Activated naive CD8-positive, alpha-beta T cell treated with anti-CD3 and anti-CD28 coated beads, Interleukin-2, amount 50 U/mL, for 24 hours (primary cell): Measurements from ENCODE around the gene PRKCQ.
A peak's percentile ranks its signal among the peaks of the same experiment; 100 is the strongest.

Experiments
- ATAC-seq: fragments of 150-1000 bp; cut with Tn5 transposase; one replicate; pipeline ENCODE4 v1.10.0; 2021
- DNase-seq: peaks from one replicate; pipeline ENCODE4 v3.0.0; 2021
- H3K27ac Mint-ChIP-seq: one replicate; pipeline ENCODE4 v1.8.0; 2021; ENCODE audit warnings: mild to moderate bottlenecking, mixed read lengths
- H3K27me3 Mint-ChIP-seq: one replicate; pipeline ENCODE4 v1.8.0; 2021; ENCODE audit warnings: mixed read lengths
- H3K36me3 Mint-ChIP-seq: one replicate; pipeline ENCODE4 v1.8.0; 2021; ENCODE audit warnings: low read depth, mixed read lengths
- H3K4me1 Mint-ChIP-seq: one replicate; pipeline ENCODE4 v1.8.0; 2021; ENCODE audit warnings: mixed read lengths
- H3K4me3 Mint-ChIP-seq: one replicate; pipeline ENCODE4 v1.8.0; 2021; ENCODE audit warnings: mild to moderate bottlenecking, moderate library complexity, mixed read lengths
- H3K9me3 Mint-ChIP-seq: one replicate; pipeline ENCODE4 v1.8.0; 2021; ENCODE audit warnings: mixed read lengths

PRKCQ gene

DNA sequence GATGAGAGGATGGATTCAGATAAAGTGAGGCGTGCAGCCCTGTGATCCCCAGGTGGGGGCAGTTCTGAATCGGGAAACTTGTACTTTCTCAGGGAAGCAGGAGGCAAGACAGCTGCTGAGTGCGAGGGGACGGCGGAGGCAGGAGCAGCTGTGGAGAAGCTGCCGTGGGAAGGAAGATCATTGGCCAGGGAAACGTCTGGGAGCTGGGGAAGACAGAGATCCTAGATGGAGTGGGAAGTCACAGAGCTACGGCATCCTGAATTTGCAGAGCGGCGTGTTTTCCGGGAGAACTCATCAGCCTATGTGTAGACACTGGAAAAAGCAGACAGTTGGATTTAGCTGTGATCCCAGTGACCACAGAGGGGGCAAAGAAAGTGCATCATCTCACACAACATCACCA is 9.2 kb downstream of the PRKCQ start:
- Mint-ChIP-seq H3K36me3 (peaks cover 17% of the 10 kb centered on the region), H3K4me3 (no peak overlapping the region), H3K9me3 (no peaks in the 10 kb centered on the region), H3K4me1 (peaks cover 87% of the 10 kb centered on the region), H3K27ac (peak overlapping the region; percentile 4), H3K27me3 (no peaks in the 10 kb centered on the region)
- no peak for ATAC-seq
- no peak for DNase-seq

DNA sequence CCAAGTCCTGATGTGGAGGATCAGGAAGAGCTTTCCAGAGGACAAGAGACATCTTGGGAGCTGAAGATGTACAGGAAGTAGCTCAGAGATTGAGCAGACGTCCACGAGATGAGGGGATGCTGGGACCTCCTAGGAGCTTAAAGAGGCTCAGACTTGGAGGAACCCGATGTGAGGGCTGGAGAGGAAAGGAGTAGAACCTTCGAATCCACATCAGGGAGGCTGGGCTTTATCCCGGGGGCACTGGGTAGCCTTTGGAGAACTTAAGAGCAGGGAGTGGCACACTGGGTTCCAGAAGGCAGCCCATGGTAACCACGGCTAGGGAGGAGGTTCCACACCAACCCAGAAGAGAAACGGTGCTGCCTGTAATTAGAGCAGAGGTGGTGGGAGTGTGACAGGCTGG is 10.8 kb downstream of the PRKCQ start:
- no peaks in the 10 kb centered on the region for H3K27me3 Mint-ChIP-seq
- no peak for DNase-seq
- peaks cover 12% of the 10 kb centered on the region for H3K36me3 Mint-ChIP-seq
- no peaks in the 10 kb centered on the region for H3K9me3 Mint-ChIP-seq
- no peak overlapping the region for H3K4me3 Mint-ChIP-seq
- peaks cover 87% of the 10 kb centered on the region for H3K4me1 Mint-ChIP-seq
- no peak for ATAC-seq
- H3K27ac Mint-ChIP-seq = peak overlapping the region; percentile 7

DNA sequence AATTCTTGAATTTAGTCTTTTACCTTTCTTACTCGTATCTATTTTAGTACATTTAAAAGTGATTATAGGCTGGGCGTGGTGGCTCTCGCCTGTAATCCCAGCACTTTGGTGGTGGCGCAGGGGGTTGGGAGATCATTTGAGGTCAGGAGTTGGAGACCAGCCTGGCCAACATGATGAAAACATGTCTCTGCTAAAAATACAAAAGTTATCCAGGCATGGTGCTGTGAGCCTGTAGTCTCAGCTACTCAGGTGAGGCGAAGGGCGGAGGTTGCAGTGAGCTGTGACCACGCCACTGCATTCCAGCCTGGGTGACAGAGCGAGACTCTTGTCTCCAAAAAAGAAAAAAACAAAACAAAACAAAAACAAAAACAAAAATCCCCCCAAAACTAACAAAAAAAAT is 12.2 kb downstream of the PRKCQ start:
- DNase-seq (no peak), ATAC-seq (no peak)
- H3K4me3 Mint-ChIP-seq = no peak overlapping the region
- H3K27me3 Mint-ChIP-seq = no peaks in the 10 kb centered on the region
- H3K4me1 Mint-ChIP-seq = peaks cover 87% of the 10 kb centered on the region
- no peaks in the 10 kb centered on the region for H3K9me3 Mint-ChIP-seq
- H3K36me3 Mint-ChIP-seq = peaks cover 8% of the 10 kb centered on the region
- no peak overlapping the region for H3K27ac Mint-ChIP-seq

GRCh38 chr10:6567203-6567703 is 12.8 kb downstream of the PRKCQ start:
- H3K4me3 Mint-ChIP-seq = no peak overlapping the region
- peaks cover 87% of the 10 kb centered on the region for H3K4me1 Mint-ChIP-seq
- no peaks in the 10 kb centered on the region for H3K27me3 Mint-ChIP-seq
- no peaks in the 10 kb centered on the region for H3K9me3 Mint-ChIP-seq
- H3K36me3 Mint-ChIP-seq = peaks cover 8% of the 10 kb centered on the region
- ATAC-seq (no peak), DNase-seq (no peak)
- peak overlapping the region; percentile 29 for H3K27ac Mint-ChIP-seq

DNA sequence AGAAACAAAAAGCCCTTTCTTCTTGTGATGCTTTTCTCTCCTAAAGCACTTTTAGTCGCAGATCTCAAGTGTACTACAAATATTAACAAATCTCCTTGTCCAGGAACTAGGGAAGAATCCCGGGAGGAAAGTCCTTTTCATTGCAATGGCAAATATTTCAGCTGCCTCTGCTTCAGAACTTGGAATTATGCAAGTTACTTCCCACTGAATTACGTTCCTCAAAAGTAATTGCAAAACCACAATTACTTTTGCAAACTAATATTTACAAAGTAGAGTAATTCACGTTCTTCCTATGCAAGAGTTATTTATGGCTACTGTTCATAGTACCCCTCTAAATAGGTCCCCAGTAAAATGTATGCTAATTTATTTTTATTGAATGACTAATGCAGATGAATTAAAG is 14.5 kb downstream of the PRKCQ start:
- peaks cover 8% of the 10 kb centered on the region for H3K36me3 Mint-ChIP-seq
- no peak for ATAC-seq
- no peaks in the 10 kb centered on the region for H3K9me3 Mint-ChIP-seq
- H3K27me3 Mint-ChIP-seq = no peaks in the 10 kb centered on the region
- no peak overlapping the region for H3K27ac Mint-ChIP-seq
- H3K4me1 Mint-ChIP-seq = peaks cover 86% of the 10 kb centered on the region
- DNase-seq = no peak
- no peak overlapping the region for H3K4me3 Mint-ChIP-seq

GRCh38 chr10:6564367-6564766 is 15.7 kb downstream of the PRKCQ start:
- no peaks in the 10 kb centered on the region for H3K9me3 Mint-ChIP-seq

GRCh38 chr10:6563731-6564130 is 16.3 kb downstream of the PRKCQ start:
- Mint-ChIP-seq H3K9me3 (no peaks in the 10 kb centered on the region), H3K27ac (peak overlapping the region; percentile 82), H3K36me3 (peaks cover 10% of the 10 kb centered on the region), H3K4me1 (peaks cover 86% of the 10 kb centered on the region), H3K4me3 (peak overlapping the region; percentile 73), H3K27me3 (no peaks in the 10 kb centered on the region)
- ATAC-seq = peak; percentile 15
- no peak for DNase-seq

More at GRCh38 chr10:6564367-6564766, 15.7 kb downstream of the PRKCQ start:
- ATAC-seq (no peak), DNase-seq (no peak)
- Mint-ChIP-seq H3K36me3 (peaks cover 10% of the 10 kb centered on the region), H3K27me3 (no peaks in the 10 kb centered on the region), H3K27ac (no peak overlapping the region), H3K4me1 (peaks cover 87% of the 10 kb centered on the region), H3K4me3 (no peak overlapping the region)

DNA sequence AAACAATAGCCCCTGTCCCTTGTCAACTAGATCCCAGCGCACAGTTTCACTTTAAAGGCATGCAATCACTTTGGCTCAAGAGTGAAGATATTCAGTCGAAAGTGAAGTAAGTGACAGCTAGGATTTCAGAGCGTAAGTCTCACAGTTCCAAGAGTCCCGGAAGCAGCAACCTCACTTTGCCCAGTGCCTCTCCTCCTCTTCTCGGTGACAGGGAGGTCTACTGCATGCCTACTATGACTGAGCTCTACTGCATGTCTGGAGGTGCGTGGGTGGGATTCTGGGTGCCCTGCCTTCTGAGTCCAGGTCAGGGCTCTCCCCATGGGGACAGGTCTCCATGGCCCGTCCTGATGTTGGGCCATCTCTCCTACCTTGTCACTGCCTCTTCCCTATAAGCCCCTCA is 17.0 kb downstream of the PRKCQ start:
- Mint-ChIP-seq H3K27ac (peak overlapping the region; percentile 82), H3K9me3 (no peaks in the 10 kb centered on the region), H3K27me3 (no peaks in the 10 kb centered on the region), H3K4me1 (peaks cover 92% of the 10 kb centered on the region), H3K36me3 (peaks cover 10% of the 10 kb centered on the region), H3K4me3 (peak overlapping the region; percentile 73)
- DNase-seq (peak; percentile 65), ATAC-seq (peak; percentile 95)

DNA sequence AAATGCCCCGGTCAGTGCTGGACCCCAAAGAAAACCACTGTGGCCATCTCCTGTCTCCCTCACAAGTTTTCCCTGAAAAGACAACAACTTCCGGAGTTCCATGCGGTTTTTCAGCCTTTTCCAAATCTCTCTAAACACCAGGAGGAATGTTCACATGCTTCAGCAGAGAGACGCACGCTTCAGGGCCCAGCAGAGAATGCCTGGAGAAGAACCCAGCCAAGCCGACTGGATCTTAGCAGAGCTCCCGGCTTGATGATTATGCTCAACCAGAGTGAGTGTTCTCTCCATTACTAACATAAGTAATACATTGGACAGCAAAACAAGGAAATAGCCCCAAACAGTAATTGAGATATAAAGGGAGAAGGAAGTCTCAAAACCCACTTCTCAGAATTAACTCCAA is 17.9 kb downstream of the PRKCQ start:
- H3K27ac Mint-ChIP-seq = peak overlapping the region; percentile 82
- no peaks in the 10 kb centered on the region for H3K9me3 Mint-ChIP-seq
- H3K36me3 Mint-ChIP-seq = peaks cover 17% of the 10 kb centered on the region
- no peaks in the 10 kb centered on the region for H3K27me3 Mint-ChIP-seq
- peak overlapping the region; percentile 35 for H3K4me3 Mint-ChIP-seq
- H3K4me1 Mint-ChIP-seq = peaks cover 94% of the 10 kb centered on the region
- no peak for DNase-seq
- ATAC-seq = no peak

DNA sequence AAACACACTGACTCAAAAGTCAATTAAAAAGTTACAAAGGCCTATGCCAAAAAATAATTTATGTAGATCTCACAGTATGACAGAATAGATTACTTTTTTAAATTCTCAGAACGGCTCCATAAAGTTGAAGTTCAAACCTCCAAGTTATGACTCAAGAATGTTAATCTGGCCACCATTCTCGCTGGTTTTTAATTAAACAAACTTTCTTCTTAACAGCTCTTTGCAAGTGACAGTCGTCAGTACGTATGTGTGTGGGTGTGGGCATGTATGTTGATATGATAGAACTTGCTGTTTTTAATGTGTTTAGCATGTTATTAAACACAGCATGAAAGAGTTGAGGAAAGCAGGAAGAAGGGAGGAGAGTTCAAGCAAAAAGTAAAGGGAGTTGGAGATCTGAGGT is 18.5 kb downstream of the PRKCQ start:
- H3K27ac Mint-ChIP-seq = peak overlapping the region; percentile 82
- H3K27me3 Mint-ChIP-seq = no peaks in the 10 kb centered on the region
- peak overlapping the region; percentile 51 for H3K4me3 Mint-ChIP-seq
- ATAC-seq = no peak
- H3K36me3 Mint-ChIP-seq = peaks cover 22% of the 10 kb centered on the region
- peaks cover 90% of the 10 kb centered on the region for H3K4me1 Mint-ChIP-seq
- DNase-seq = no peak
- no peaks in the 10 kb centered on the region for H3K9me3 Mint-ChIP-seq

DNA sequence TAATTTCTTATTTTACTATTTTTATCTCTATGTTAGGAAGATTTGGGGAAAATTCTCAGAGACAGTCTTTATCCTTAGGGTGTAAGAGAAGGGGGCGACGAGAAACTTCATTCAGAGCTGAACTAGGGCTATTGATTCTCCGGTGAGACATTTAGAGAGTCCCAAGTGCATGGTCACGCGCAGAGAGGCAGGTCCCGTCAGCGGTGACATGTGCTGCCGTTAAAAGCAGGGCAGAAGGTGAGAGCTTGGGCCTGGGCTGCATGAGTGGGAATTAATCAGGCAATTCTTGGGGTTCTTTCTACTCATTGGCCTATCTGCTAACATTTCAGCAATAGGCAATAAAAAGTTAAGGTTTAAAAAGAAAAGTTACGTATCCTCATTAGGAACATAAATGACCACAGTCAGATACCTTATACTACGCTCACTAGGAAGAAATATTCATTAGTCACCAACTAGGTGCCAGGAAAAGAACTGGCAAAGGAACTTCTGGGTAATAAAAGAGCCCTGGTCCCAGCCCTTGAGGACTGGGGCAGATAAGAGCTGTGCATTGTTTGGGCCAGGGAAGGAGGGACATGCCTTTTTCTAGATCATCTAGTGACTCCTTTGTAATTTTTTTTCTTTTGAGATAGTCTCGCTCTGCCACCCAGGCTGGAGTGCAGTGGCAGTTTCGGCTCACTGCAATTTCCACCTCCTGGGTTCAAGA is 21.2 kb downstream of the PRKCQ start:
- Mint-ChIP-seq H3K9me3 (no peaks in the 10 kb centered on the region), H3K36me3 (peaks cover 29% of the 10 kb centered on the region), H3K27me3 (no peaks in the 10 kb centered on the region), H3K4me3 (peak overlapping the region; percentile 2), H3K27ac (peak overlapping the region; percentile 62), H3K4me1 (peaks cover 79% of the 10 kb centered on the region)
- DNase-seq (no peak), ATAC-seq (no peak)

DNA sequence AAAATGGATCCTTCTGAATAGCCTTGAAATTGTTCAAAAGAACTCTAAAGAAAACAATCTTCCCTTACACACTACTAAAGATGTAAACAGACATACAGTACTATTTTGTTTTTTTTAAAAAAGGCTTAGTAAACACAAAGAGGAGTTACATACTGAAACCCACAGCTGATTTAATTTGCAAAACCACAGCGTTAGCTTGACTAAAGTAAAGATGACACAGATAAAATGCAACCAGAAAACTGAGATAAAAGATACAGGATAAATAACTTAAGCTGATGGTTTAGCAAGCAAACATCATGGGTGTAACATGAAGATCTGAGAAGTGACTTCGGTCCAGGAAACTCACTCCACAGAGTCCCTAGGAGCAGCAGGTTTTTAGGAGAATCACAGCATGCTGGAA is 21.8 kb downstream of the PRKCQ start:
- Mint-ChIP-seq H3K27ac (peak overlapping the region; percentile 62), H3K4me1 (peaks cover 78% of the 10 kb centered on the region), H3K36me3 (peaks cover 33% of the 10 kb centered on the region), H3K4me3 (no peak overlapping the region), H3K27me3 (no peaks in the 10 kb centered on the region), H3K9me3 (no peaks in the 10 kb centered on the region)
- ATAC-seq = no peak
- no peak for DNase-seq

DNA sequence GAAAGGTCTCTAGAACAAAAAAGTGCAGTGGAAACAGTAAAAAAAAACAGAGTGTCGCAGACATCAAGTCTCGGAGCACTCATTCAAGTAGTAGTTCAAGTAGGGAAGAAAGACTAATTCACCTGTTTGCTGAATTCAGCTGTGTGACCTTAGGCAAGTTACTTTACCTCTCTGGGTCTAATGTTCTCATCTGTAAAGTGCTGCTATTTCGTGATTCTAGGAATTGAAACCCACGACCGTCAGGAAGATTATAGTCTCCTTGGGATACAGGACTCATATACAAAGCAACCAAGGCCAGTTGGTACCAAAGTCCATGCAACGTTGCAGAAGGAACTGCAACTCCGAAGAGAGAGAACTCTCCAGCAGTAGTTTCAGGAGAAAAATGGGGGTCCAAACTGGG is 26.1 kb downstream of the PRKCQ start:
- Mint-ChIP-seq H3K27ac (no peak overlapping the region), H3K4me3 (no peak overlapping the region), H3K9me3 (peaks cover 3% of the 10 kb centered on the region)

GRCh38 chr10:6543431-6544005 is 36.6 kb downstream of the PRKCQ start:
- peak; percentile 97 for ATAC-seq
- DNase-seq = peak; percentile 44
- peak overlapping the region; percentile 86 for H3K4me3 Mint-ChIP-seq
- H3K4me1 Mint-ChIP-seq = peaks cover 79% of the 10 kb centered on the region
- H3K27ac Mint-ChIP-seq = peak overlapping the region; percentile 96
- peaks cover 17% of the 10 kb centered on the region for H3K36me3 Mint-ChIP-seq
- H3K27me3 Mint-ChIP-seq = no peaks in the 10 kb centered on the region
- H3K9me3 Mint-ChIP-seq = no peaks in the 10 kb centered on the region

More for the DNA sequence above, 26.1 kb downstream of the PRKCQ start:
- Mint-ChIP-seq H3K27me3 (no peaks in the 10 kb centered on the region), H3K4me1 (peaks cover 53% of the 10 kb centered on the region), H3K36me3 (peaks cover 37% of the 10 kb centered on the region)
- DNase-seq (no peak), ATAC-seq (no peak)

GRCh38 chr10:6542999-6543430 is 37.1 kb downstream of the PRKCQ start:
- Mint-ChIP-seq H3K36me3 (peaks cover 19% of the 10 kb centered on the region), H3K9me3 (no peaks in the 10 kb centered on the region), H3K4me1 (peaks cover 82% of the 10 kb centered on the region), H3K27ac (peak overlapping the region; percentile 96), H3K27me3 (no peaks in the 10 kb centered on the region), H3K4me3 (peak overlapping the region; percentile 86)
- ATAC-seq = peak; percentile 64
- peak; percentile 28 for DNase-seq
